RWPE2 (cell line): ENCODE data around the gene COMMD3.
A peak's percentile ranks its signal among the peaks of the same experiment; 100 is the strongest.

Experiments
- ATAC-seq: fragments of 200-7000 bp; cut with Tn5 transposase; 3 replicates; pipeline ENCODE4 v1.9.1; 2021; ENCODE audit warnings: low read depth
- DNase-seq: peaks from one replicate; pipeline ENCODE4 v3.0.0-alpha.2; 2020; ENCODE audit warnings: low spot score
- H3K27ac ChIP-seq: fragments of 450-650 bp; 2 replicates; pipeline ENCODE4 v1.5.1; 2017; ENCODE audit warnings: mild to moderate bottlenecking; ENCODE audit not compliant: poor library complexity, severe bottlenecking
- H3K27me3 ChIP-seq: fragments of 250-450 bp; sonication (Bioruptor Pico); 2 replicates; pipeline ENCODE4 v1.5.1; 2021; ENCODE audit warnings: mild to moderate bottlenecking, moderate library complexity; ENCODE audit not compliant: insufficient read depth, poor library complexity, severe bottlenecking
- H3K36me3 ChIP-seq: fragments of 250-450 bp; sonication (Bioruptor Pico); 2 replicates; pipeline ENCODE4 v1.5.1; 2020; ENCODE audit warnings: low read depth, mild to moderate bottlenecking, moderate library complexity
- H3K4me1 ChIP-seq: fragments of 250-450 bp; sonication (Bioruptor Pico); 2 replicates; pipeline ENCODE4 v1.5.1; 2021; ENCODE audit warnings: mild to moderate bottlenecking, moderate library complexity; ENCODE audit not compliant: insufficient read depth, poor library complexity, severe bottlenecking
- H3K4me3 ChIP-seq: fragments of 250-450 bp; sonication (Bioruptor Pico); 2 replicates; pipeline ENCODE4 v1.5.1; 2021; ENCODE audit warnings: mild to moderate bottlenecking, moderate library complexity; ENCODE audit not compliant: severe bottlenecking
- H3K9me3 ChIP-seq: fragments of 250-450 bp; sonication (Bioruptor Pico); 2 replicates; pipeline ENCODE4 v1.5.1; 2021; ENCODE audit warnings: mild to moderate bottlenecking, moderate library complexity; ENCODE audit not compliant: severe bottlenecking
- CTCF ChIP-seq: fragments of 450-650 bp; IDR thresholded peaks from one replicate; pipeline ENCODE4 v1.5.1; 2017; ENCODE audit warnings: mild to moderate bottlenecking, moderate library complexity; ENCODE audit not compliant: poor library complexity, severe bottlenecking

Gene COMMD3

GRCh38 chr10:22366771-22367170 is 50.6 kb downstream of the COMMD3 start:
- no peak for DNase-seq
- no peaks in the 10 kb centered on the region for H3K4me1 ChIP-seq
- H3K27ac ChIP-seq: no peak overlapping the region
- no peak overlapping the region for H3K4me3 ChIP-seq
- no peaks in the 10 kb centered on the region for H3K9me3 ChIP-seq
- H3K36me3 ChIP-seq: no peaks in the 10 kb centered on the region
- no peak for TF ChIP-seq CTCF
- no peaks in the 10 kb centered on the region for H3K27me3 ChIP-seq
- no peak for ATAC-seq

GRCh38 chr10:22367471-22367870 is 51.3 kb downstream of the COMMD3 start:
- Histone ChIP-seq H3K27ac (no peak overlapping the region), H3K9me3 (no peaks in the 10 kb centered on the region), H3K36me3 (no peaks in the 10 kb centered on the region), H3K27me3 (no peaks in the 10 kb centered on the region), H3K4me1 (no peaks in the 10 kb centered on the region), H3K4me3 (no peak overlapping the region)
- no peak for ATAC-seq
- no peak for DNase-seq
- no peak for TF ChIP-seq CTCF

- H3K27ac ChIP-seq: no peak overlapping the region
- H3K9me3 ChIP-seq: no peaks in the 10 kb centered on the region
- no peaks in the 10 kb centered on the region for H3K36me3 ChIP-seq
- H3K27me3 ChIP-seq: no peaks in the 10 kb centered on the region
- ATAC-seq (no peak), DNase-seq (no peak)
- no peaks in the 10 kb centered on the region for H3K4me1 ChIP-seq
- TF ChIP-seq CTCF: no peak
- no peak overlapping the region for H3K4me3 ChIP-seq
Measured at GRCh38 chr10:22368402-22368801, 52.2 kb downstream of the COMMD3 start.

GRCh38 chr10:22368981-22369380 is 52.8 kb downstream of the COMMD3 start:
- Histone ChIP-seq H3K27ac (no peak overlapping the region), H3K36me3 (no peaks in the 10 kb centered on the region), H3K4me3 (no peak overlapping the region), H3K4me1 (no peaks in the 10 kb centered on the region), H3K27me3 (no peaks in the 10 kb centered on the region), H3K9me3 (no peaks in the 10 kb centered on the region)
- ATAC-seq: no peak
- DNase-seq: no peak
- TF ChIP-seq CTCF: no peak

- Histone ChIP-seq H3K27ac (no peak overlapping the region), H3K4me3 (no peak overlapping the region), H3K4me1 (no peaks in the 10 kb centered on the region), H3K9me3 (no peaks in the 10 kb centered on the region), H3K27me3 (no peaks in the 10 kb centered on the region), H3K36me3 (no peaks in the 10 kb centered on the region)
- ATAC-seq (peak; percentile 41; the same call in 1 of the 3 replicates), DNase-seq (no peak)
- TF ChIP-seq CTCF: no peak
Measured at GRCh38 chr10:22369434-22370072, 53.4 kb downstream of the COMMD3 start.
